ENCODE results near the gene POFUT2.

Gene POFUT2

DNA sequence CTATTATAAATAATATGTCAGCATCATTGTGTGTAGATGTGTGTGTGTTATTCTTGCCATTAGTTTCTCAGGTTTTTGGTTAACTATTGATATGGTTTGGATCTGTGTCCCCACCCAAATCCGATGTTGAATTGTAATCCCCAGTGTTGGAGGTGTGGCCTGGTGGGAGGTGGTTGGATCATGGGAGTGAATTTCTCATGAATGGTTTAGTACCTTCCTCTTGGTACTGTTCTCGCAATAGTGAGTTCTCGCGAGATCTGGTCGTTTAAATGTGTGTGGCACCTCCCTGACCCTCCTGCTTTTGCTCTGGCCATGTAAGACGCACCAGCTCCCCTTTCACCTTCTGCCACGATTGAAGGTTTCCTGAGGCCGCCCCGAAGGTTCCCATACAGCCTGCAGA lies 9.6 kb upstream of the POFUT2 start:
- DNase-seq (ENCODE audit: low read depth): no peak

DNA sequence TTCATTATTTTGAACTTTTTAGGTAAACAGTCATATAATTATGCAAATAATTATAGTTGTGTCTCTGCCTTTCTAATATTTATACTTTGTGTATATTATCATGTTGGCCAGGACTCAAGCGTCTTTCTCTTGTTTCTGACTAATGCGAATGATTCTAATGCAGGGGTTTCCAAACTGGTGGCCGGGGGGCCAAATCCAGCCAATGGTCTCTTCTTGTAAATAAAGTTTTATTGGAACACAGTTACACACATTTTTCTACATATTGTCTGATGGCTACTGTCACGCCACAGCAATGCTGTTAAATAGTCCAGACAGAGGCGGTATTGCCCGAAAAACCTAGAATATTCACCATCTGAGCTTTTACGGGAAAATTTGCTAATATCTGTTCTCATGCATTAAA lies 8.9 kb upstream of the POFUT2 start:
- DNase-seq (ENCODE audit: low read depth): no peak

DNA sequence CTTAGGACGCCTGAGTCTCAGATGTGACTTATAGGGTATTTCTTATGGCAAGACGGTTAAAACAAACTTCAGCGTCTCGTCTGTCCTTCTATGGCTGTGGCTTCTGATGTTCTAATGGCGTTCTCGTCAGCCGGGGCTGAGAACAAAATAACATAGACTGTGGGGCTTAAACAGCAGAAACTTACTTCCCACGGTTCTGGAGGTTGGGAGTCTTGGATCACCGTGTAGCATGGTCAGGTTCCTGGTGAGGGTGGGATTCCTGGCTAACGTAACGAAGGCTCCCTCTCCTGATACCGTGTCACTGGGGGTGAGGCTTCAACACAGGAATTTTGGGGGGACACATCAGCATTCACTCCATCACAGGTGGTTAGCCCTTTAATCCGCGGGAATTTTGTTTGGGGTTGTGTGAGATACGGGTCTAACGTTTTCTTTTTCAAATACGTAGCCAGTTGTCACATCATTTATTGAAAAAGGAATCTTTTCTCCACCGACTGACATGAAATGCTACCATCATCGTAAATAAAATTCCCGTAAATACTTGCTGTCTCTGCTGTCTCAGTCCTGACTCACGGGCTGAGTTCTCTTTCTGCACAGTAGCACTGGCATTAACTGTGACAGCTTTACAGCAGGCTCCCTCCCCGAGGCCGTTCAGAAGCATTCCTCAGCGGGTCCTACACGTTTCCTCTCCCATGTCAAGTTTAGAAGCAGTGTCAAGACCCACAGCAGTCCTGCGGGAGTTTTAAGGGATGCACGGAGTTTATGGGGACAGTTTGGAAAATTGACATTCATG lies 8.1 kb upstream of the POFUT2 start:
- peak; percentile 47 for DNase-seq (ENCODE audit: low read depth)

DNA sequence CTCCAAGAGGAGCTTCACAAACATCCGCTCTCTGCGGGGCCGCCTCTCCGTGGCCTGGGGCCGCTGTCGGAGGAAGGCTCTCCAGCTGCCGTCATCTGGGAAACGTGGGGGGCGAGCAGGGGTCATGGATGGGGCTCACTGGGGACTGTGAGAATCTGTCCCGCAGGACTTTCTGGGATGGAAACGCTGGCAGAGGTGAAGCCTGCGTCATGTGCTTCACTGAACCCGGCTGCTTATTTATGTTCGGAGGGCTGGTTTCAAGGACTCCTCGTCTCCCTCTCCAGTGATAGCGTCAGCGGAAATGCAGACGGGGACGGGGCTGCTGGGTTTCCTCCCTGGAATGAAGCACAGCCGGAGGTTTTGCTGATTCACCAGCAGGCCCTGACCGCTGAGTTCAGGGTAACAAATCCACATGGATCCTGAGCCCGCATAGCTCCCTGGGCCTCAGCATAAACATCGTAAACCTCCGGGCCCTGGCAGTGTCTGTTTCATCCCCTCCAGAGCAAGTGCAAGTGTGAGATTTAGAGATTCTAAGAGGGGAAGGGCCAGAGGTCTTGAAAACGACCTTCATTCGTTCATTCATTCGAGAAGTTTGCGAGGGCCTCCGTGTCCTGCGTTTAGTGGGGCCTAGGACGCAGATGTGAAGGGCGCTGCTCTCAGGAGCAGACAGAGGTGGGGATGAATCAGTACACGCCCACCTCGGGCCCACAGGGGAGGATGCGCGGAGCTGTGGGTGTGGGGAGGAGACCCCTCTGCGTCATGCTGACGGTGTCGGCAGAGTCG lies 7.0 kb upstream of the POFUT2 start:
- peak; percentile 97 for DNase-seq (ENCODE audit: low read depth)

DNA sequence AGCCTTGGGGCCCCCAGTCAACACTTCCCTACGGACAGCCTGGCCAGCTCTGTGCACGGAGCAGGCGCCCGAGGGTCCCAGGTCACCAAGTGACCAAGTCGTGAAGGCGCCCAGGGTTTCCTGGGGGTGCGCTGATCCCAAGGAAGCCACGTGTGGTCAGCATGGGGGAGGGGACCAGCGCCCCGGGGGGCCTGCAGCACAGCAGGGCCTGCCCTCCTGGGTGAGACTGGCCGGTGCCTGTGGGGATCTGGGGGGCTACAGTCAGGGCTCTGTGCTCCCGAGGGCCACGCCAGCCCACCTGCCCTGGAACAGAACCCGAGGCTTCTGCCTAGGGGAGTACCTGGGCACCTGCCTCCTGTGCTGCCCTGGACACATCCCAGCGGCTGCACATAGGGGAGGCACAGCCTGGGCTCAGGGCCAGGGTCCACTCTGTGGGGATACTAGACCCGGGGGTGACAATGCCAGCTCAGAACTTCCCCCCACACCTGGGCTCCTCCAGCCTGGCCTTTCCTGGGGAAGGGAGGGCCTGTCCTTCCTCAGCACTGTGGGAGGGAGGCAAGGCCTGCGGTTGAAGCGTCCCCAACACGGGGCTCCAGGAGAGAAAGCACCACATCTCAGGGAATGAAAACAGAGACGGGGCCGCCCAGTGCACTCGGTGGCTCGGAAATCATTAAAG lies 6.2 kb upstream of the POFUT2 start:
- DNase-seq (ENCODE audit: low read depth): no peak

DNA sequence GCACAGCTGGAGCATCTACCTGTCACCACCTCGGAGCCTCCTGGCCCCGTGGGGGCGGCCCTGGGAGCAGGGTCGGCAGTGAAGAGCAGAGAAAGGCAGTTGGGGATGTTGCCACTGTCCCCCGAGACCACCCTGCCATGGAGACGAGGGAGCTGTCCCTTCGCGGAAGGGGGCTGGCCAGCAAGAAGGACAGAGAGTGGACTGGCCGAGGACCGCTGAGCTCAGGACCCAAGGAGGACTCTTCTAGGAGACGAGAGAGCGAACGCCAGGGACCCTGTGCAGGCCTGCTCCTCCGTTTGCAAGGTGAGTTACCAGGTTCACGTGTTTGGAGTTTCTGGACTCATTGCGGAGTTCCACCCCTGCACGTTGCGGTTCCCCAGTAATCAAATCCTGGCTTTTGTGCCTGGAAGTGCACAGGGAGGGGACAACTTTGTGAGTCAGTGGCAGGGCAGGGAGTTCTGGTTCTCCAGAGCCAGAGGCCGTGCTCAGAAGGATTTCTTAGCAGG lies 5.6 kb upstream of the POFUT2 start:
- no peak for DNase-seq (ENCODE audit: low read depth)

DNA sequence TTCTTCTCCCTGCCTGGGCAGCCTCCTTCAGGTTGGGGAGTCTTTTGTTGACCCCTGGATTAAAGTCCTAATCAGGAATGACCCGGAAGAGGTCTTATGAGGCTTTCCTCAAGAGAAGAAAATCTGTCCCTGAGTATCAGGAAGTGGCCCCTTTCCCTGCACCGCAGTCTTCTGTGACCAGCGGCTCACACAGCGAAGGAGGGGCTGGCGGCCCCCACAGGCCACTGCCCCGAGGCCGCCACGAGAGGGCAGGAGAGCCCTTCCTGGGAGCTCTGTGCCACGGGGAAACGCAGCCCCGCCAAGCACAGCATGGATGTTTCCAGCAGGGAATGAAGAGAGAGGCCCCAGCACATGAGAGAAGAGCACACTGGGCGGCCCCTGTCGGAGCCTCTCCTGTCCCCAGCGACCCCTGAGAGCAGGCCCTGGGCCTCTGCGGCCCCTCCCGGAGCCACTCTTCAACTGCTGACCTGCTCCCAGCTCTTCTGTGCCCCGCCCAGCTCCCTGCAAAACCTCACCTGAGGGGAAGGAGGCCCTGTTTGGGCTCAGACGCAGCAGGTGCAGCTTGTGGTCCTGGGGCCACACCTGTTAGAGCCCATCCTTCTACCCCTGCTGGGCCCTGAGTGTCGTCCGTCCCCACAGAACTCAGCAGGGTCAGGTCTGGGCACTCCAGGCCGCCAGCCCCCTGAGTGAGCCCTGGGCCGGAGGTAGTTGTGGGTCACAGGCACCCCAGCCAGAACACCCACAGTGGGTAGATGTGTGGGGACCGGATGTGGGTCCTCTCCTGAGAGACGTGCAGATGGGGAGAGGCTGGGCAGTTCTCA lies 4.9 kb upstream of the POFUT2 start:
- peak; percentile 73 for DNase-seq (ENCODE audit: low read depth)

DNA sequence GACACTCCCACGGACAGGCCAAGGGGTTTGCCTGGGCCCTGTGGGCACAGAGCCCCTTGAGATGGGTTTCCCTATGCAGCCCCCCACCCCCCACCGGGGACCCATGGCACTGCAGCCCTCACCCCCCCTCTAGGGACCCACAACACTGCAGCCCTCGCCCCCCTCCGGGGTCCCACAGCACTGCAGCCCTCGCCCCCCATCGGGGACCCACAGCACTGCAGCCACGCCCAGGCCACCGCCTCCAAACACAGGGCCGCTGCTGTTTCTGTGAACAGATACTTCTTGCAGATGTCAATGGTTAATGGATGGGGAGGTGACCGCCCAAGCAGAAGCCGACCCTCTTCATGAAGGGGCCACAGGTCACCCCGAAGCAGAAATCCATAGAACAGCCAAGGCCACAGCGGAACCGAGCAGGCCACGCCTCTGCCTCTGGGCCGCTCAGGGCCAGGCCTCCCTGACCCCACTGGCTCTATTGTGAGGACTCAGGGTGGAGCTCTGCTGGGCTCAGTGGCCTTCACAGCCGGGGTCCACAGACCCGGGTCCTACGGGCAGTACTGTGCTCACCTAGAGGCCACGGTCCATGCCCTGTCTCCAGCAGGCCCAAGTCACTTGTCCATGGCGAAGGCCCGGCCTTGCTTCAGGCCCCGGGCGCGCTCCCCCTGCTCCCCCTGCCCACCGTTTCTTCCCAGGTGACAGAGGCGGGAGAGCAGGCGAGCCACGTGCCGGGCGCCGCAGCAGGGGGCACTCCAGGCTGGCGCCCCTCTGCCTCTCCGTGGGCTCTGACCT lies 4.1 kb upstream of the POFUT2 start:
- no peak for DNase-seq (ENCODE audit: low read depth)

DNA sequence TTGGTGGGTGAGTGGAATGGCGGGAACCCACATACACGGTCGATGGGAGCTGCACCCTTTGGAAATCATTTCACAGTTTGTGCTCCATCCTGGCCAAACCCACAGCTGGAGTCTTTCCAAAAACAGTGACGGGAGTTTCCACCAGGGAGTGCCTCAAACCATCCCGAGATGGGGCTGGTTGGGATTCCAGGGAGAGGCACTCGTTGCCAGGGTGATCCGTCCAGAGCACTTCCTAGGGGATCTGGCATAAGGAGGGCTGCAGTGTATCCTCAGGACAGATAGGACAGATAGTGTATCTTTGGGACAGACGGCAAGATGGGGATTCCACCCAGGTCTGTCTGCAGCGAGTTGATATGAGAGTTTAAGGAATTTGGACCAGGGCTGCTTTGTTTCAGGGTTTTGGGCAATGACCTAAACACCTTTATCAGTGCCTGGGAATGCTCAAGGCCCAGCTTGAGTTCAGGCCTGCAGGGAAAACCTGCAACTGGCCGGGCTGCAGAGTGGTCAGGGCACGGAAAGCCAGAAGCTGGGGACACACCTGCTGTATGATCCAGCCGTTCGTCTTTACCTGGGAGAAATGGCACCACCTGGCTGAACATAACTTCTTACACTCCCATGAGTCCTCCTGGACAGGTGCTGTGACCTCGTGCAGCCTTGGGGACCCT lies 3.4 kb upstream of the POFUT2 start:
- no peak for DNase-seq (ENCODE audit: low read depth)

DNA sequence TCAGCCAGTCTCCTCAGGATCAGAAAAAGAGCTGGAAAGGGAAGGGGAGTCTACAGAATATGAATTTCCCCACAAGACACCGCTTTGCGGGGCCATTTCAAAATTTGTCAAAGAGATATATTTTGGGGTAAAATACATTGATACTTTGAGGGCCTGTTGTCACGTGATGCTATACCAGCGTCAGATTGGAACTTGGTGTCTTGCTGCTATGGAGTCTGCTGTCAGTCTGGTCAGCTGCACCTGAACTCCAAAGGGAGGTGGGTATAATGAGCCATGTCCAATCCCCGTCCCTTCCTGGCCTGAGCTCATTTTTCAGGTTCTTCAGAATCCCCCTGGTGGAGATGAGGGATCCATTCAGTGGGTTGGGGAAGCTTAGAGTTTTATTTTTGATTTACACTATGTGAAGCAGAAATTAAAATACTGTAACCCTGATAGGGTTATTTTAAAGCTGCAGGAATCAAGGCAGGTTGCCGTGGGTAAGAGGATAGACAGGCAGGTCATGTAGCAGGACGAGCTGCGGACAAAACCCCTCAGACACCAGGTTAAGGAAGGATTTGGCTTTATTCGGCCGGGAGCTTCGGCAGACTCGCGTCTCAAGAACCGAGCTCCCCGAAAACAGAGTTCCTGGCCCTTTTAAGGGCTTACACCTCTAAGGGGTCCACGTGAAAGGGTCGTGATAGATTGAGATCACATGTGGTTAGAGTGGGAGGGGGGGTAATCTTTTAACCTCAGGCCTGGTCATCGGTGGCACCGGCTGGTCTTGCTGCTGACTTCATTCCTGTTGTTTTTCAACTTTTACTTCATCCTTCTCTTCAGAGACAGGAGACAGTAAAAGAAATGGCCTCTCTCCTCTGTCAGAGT lies 2.2 kb upstream of the POFUT2 start:
- DNase-seq (ENCODE audit: low read depth): no peak

DNA sequence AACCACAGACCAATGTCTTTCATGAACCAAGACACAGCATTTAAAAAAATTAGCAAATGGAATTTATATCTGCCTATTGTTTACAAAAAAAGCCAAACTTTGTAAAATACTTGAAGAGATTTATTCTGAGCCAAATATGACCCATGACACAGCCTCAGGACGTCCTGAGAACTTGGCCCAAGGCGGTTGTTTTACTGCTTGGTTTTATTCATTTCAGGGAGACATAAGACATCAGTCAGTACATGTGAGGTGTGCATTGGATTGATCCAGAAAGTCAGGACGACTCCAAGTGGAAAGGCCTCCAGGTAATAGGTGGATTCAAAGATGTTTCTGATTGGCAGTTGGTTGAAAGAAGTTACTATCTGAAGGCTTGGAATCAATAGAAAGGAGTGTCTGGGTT lies 1.4 kb upstream of the POFUT2 start:
- DNase-seq (ENCODE audit: low read depth): no peak

DNA sequence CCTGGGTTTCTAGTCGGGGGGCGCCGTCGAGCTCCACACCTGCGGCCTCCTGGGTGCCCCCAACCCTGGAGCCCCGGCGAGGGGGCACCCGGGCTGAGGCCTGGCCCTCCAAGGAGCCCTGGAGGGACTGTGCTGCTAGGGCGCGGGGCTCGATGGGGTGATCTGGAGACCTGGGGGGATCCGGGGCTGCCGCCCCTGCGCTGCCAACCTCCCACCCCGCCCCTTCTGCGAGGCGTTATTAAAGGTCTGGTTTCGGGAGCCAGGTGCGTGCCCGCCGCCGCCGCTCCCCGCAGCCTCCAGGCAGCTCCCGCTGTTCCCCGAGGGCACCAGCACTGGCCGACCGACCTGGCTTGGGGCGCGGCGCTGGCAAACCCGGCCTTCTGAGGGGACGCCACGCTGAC lies 746 bp upstream of the POFUT2 start:
- no peak for DNase-seq (ENCODE audit: low read depth)

DNA sequence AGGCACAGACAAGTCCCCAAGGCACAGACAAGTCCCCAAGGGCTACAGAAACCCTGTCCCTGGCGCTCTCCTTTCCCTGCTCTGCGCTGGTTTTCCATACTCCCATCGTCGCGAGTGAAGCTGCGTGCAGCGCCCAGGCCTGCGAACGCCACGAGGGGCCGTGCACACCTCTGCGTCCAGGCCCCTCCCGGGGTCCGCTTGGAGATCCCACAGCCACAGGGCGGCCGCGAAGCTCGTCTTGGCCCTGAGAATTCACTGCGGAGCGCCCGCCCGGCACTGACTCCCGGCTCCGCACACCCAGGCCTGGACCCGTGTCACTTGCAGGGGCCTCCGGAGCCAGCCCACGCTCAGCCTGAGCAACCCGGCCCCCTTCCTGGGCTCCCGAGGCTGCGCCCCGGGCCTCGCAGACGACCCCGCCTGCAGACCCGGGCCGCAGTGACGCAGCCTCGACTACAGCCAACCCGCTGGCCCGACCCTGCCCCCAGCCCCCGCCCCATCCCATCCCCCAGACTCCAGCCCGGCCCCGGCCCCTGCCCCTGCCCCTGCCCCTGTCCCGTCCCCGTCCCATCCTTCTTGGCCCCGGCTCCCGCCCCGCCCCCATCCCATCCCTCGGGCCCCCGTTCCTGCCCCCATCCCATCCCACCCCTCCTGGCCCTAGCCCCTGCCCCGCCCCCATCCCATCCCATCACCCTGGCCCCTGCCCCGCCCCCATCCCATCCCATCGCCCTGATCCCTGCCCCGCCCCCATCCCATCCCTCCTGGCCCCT lies 841 bp downstream of the POFUT2 start:
- no peak for DNase-seq (ENCODE audit: low read depth)

DNA sequence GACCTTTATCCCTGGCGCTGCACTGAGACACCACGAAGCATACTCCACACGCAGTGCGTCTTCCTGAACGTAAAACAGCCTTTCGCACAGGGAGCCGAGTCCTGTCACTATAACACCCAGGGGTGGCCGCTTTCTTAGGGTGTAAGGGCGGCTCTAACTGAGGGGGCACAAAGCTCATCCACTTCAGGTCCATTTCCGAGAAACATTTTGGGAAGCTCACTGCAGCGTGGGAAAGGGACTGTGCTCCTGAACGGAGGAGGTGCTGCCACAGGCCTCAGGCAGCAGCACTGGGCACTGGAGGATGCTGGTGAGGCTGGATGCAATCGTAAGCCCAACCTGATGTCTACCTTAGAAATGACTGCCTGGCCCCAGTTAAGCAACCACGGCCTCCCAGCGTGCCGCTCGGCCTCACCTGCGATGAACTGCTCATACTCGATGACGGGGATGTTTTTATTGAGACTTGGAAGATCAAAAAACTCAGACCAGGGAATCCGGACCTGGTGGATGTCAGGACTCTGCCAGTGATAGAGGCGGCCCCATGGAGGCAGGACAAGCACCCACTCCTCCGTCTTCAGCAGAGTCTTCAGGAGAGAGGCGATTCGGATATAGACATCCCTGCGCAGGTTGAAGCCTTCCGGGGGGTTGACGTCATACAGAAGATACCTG lies 2.3 kb downstream of the POFUT2 start:
- no peak for DNase-seq (ENCODE audit: low read depth)

DNA sequence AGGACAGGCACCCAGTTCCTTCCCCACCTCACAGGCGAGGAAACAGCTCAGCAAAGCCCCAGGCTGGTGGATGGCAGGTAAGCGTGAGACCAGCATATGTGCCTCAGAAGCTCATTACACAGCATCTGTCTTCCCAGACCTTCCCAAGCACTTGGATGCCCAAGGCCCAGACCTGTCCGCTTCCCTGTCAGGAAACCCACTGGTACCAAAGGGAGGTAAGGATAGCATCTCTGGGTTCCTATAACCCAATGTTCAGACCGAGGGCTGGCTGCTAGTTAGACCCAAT lies 3.3 kb downstream of the POFUT2 start:
- DNase-seq (ENCODE audit: low read depth): no peak

DNA sequence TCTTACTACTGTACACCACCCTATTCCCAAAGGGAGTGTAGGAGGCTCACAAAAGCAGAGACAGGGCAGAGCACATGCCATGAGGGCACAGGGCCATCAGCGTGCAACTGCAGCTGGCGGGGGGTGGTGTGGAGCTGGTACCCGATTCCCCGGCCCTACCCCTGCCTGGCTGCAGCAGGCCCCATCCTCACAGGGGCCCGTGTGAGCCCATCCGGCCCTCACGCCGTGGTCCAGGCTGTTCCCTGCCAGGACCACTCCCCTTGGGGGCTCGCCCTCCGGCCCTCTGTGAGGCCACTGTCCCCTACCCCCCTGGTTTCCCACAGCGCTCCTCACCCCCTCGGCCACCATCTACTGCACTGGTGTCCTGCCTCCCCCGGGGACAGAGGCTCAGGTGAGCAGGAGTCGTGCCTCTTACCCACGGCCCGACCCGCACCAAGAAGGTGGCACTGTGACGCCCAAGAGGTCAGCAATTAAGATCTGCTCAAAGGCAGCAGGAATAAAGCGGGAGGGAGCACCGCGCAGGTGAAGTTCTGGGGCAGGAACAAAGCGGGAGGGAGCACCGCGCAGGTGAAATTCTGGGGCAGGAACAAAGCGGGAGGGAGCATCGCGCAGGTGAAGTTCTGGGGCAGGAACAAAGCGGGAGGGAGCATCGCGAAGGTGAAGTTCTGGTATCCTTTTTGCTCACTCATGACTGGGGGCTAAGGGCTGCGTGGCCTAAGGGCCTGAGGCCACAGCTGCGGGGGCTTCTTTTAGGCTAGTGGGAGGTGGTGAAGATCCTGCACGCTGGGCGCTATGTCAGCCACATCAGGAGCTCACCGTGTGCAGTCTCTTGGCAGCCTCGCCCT lies 3.9 kb downstream of the POFUT2 start:
- DNase-seq (ENCODE audit: low read depth): no peak

DNA sequence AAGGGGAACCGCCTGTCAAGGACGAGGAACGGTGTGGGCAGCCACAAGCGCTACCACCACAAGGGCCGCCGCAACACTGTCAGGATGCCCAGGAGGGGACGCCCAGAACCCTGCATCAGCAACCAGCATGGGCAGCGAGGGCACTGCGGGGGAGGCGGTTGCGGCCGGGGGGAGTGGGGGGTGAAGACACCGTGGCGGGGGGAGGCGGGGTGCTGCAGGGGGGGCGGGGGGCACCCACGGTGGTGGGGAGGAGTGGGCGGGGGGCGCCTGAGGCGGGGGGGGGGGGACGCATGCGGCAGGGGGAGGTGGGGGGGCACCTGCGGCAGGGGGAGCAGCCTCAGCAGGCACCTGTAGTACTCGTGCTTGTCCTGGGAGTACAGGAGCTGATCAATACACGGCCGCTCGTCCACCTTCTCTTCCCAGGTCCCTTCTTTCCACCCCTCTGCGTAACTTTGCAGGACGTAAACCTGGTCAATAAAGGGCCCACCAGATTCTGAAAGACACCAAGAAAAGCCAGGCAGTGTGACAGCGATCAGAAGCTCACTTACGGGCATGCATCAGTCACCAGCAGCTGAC lies 4.6 kb downstream of the POFUT2 start:
- DNase-seq (ENCODE audit: low read depth): no peak
